Hepatocyte (in vitro differentiated cells): ENCODE measurements around the gene DAAM2. TPM values are rescaled to one million over a fixed set of nuclear protein-coding genes. Genes with fewer than 3 reads are reported as not detected.

ENCODE experiments used
- DNase-seq: peaks from one replicate; pipeline ENCODE4 v3.0.0-alpha.2; 2016; ENCODE audit warnings: low spot score
- H2AFZ ChIP-seq: fragments of 200-600 bp; sonication (generic); 2 replicates; pipeline ENCODE4 v1.6.0; 2016; ENCODE audit warnings: antibody characterized with exemption, mild to moderate bottlenecking
- H3K27ac ChIP-seq: fragments of 200-600 bp; sonication (generic); 2 replicates; pipeline ENCODE4 v1.5.1; 2016; ENCODE audit warnings: mild to moderate bottlenecking
- H3K27me3 ChIP-seq: fragments of 200-600 bp; sonication (generic); 2 replicates; pipeline ENCODE4 v1.6.1; 2016
- H3K36me3 ChIP-seq: fragments of 200-600 bp; sonication (generic); replicated peaks from 2 replicates; pipeline ENCODE4 v1.5.1; 2016; ENCODE audit warnings: low read depth; ENCODE audit not compliant: insufficient read depth
- H3K4me1 ChIP-seq: fragments of 200-600 bp; sonication (generic); 2 replicates; pipeline ENCODE4 v1.5.1; 2016; ENCODE audit warnings: mild to moderate bottlenecking, moderate library complexity; ENCODE audit not compliant: insufficient read depth
- H3K4me2 ChIP-seq: fragments of 200-600 bp; sonication (generic); 2 replicates; pipeline ENCODE4 v1.6.0; 2016
- H3K4me3 ChIP-seq: fragments of 200-600 bp; sonication (generic); 2 replicates; pipeline ENCODE4 v1.5.1; 2016; ENCODE audit warnings: mild to moderate bottlenecking
- H3K79me2 ChIP-seq: fragments of 200-600 bp; sonication (generic); 2 replicates; pipeline ENCODE4 v1.6.0; 2017; ENCODE audit warnings: mild to moderate bottlenecking
- H3K9me2 ChIP-seq: fragments of 200-600 bp; sonication (generic); replicated peaks from 2 replicates; pipeline ENCODE4 v1.6.0; 2017; ENCODE audit warnings: mild to moderate bottlenecking; ENCODE audit not compliant: insufficient read depth
- H3K9me3 ChIP-seq: fragments of 200-600 bp; sonication (generic); 2 replicates; pipeline ENCODE4 v1.5.1; 2016; ENCODE audit warnings: low read depth, mild to moderate bottlenecking
- H4K20me1 ChIP-seq: fragments of 200-600 bp; sonication (generic); 2 replicates; pipeline ENCODE4 v1.6.0; 2016; ENCODE audit warnings: mild to moderate bottlenecking; ENCODE audit not compliant: insufficient read depth, poor library complexity, severe bottlenecking
- CTCF ChIP-seq: fragments of 200-600 bp; sonication (generic); IDR thresholded peaks from 2 replicates; pipeline ENCODE4 v1.5.1; 2016; ENCODE audit warnings: antibody characterized with exemption, mild to moderate bottlenecking; ENCODE audit not compliant: poor library complexity
- EZH2 ChIP-seq: fragments of 200-600 bp; sonication (generic); IDR thresholded peaks from 2 replicates; pipeline ENCODE4 v1.6.1; 2016; ENCODE audit warnings: antibody characterized with exemption, mild to moderate bottlenecking, borderline replicate concordance
- EZH2phosphoT487 ChIP-seq: fragments of 200-600 bp; sonication (generic); IDR thresholded peaks from one replicate; pipeline ENCODE4 v1.6.1; 2018; ENCODE audit warnings: antibody characterized with exemption, mild to moderate bottlenecking, low read depth, moderate library complexity; ENCODE audit not compliant: unreplicated experiment, severe bottlenecking
- WGBS: methylation state at CpG from one replicate; pipeline ENCODE4 v1.1.6; 2016; ENCODE audit warnings: low lambda C conversion rate; ENCODE audit errors: missing lambda C conversion rate; 5-methylcytosine and 5-hydroxymethylcytosine counted together
- polyA plus RNA-seq: library from polyadenylated mRNA; unstranded; fragments of >200 nt; fragmentation: Nextera tagmentation; extraction: Ambion mirVana; gene quantifications from 2 replicates; pipeline ENCODE4 v1.2.1, GENCODE V29; 2016
- total RNA-seq: library from RNA; depleted of rRNA; stranded (reverse); fragments of >200 nt; gene quantifications from 2 replicates; pipeline ENCODE4 v1.2.3, GENCODE V29; 2014

DAAM2 gene
- total and polyA plus RNA-seq, 2 experiments from 2014 or later: 11.7 to 15.1 TPM

DNA sequence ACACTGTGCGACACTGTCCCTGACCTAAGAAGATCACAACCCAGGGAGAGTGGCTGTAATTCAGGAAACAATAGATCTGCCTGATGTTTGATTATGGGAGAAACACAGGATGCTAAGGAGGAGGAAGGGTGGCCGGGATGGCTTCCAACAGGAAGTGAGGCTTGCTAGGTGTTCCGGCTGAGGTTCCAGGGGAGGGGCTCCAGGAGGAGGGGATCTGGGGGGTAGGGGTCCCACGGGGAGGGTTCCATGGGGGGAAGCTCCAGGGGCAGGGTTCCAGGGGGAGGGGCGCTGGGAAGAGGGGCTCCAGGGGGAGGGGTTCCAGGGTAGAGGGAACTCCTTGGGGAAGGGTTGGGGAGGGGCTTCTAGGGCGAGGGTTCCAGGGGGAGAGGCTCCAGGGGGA is 48.6 kb downstream of the DAAM2 start:
- no peaks in the 10 kb centered on the region for H3K79me2 ChIP-seq
- TF ChIP-seq EZH2: no peak
- no peak for TF ChIP-seq CTCF
- no peak for TF ChIP-seq EZH2phosphoT487
- H3K4me2 ChIP-seq: no peak overlapping the region
- no peaks in the 10 kb centered on the region for H3K9me2 ChIP-seq
- H4K20me1 ChIP-seq: no peaks in the 10 kb centered on the region
- no peaks in the 10 kb centered on the region for H3K9me3 ChIP-seq
- WGBS: 89% methylated on average over 3 of the region's 6 CpGs
- DNase-seq: no peak
- no peaks in the 10 kb centered on the region for H3K4me1 ChIP-seq
- H3K27me3 ChIP-seq: no peaks in the 10 kb centered on the region
- no peak overlapping the region for H2AFZ ChIP-seq
- no peak overlapping the region for H3K27ac ChIP-seq
- no peaks in the 10 kb centered on the region for H3K36me3 ChIP-seq
- no peak overlapping the region for H3K4me3 ChIP-seq

GRCh38 chr6:39841291-39841690 is 49.1 kb downstream of the DAAM2 start:
- Histone ChIP-seq H4K20me1 (no peaks in the 10 kb centered on the region), H3K79me2 (no peaks in the 10 kb centered on the region), H3K27me3 (no peaks in the 10 kb centered on the region), H3K9me3 (no peaks in the 10 kb centered on the region), H3K27ac (no peak overlapping the region), H3K36me3 (no peaks in the 10 kb centered on the region), H2AFZ (no peak overlapping the region), H3K9me2 (no peaks in the 10 kb centered on the region), H3K4me1 (no peaks in the 10 kb centered on the region), H3K4me3 (no peak overlapping the region), H3K4me2 (no peak overlapping the region)
- 45% methylated on average over 2 of the region's 3 CpGs for WGBS
- no peak for TF ChIP-seq CTCF
- TF ChIP-seq EZH2: no peak
- TF ChIP-seq EZH2phosphoT487: no peak
- DNase-seq: no peak

- Histone ChIP-seq H3K9me3 (no peaks in the 10 kb centered on the region), H3K36me3 (no peaks in the 10 kb centered on the region), H3K79me2 (no peaks in the 10 kb centered on the region), H3K4me3 (no peak overlapping the region), H3K9me2 (no peaks in the 10 kb centered on the region), H3K4me1 (no peaks in the 10 kb centered on the region), H2AFZ (no peak overlapping the region), H3K4me2 (no peak overlapping the region), H3K27me3 (no peaks in the 10 kb centered on the region), H4K20me1 (no peaks in the 10 kb centered on the region), H3K27ac (no peak overlapping the region)
- DNase-seq: no peak
- 89% methylated on average over 4 of the region's 4 CpGs for WGBS
- TF ChIP-seq CTCF (no peak), EZH2phosphoT487 (no peak)
Observed at GRCh38 chr6:39841923-39842322, 49.7 kb downstream of the DAAM2 start.
